A549 (cell line): Measurements from ENCODE around the gene SYNPO2. TPM values are rescaled to one million over a fixed set of nuclear protein-coding genes. Genes with fewer than 3 reads are reported as not detected.

ENCODE experiments used
- ATAC-seq, 2 experiments: fragments of 200-7000 bp in 1 of 2; fragments of >200 bp in 1 of 2; cut with Nextera tagmentation in 1 of 2; cut with Tn5 transposase in 1 of 2; 3 replicates each; pipeline versions ENCODE4 v1.8.0 to v1.9.1; 2018 to 2020; ENCODE audit warnings: mild to moderate bottlenecking in 1 of 2, moderate library complexity in 1 of 2
- CTCF ChIA-PET: fragments of 300-600 bp; sonication (Branson Sonifier 250); formaldehyde crosslinking; extraction: SDS; loops from one replicate; lab custom pipeline; 2021; ENCODE audit warnings: antibody characterized with exemption, inconsistent platforms; lab: Yijun Ruan, JAX
- POLR2A ChIA-PET: fragments of 350-600 bp; formaldehyde crosslinking; extraction: SDS; loops from one replicate; lab custom pipeline; 2021; ENCODE audit warnings: antibody characterized with exemption, inconsistent platforms; lab: Yijun Ruan, JAX
- DNase-seq, 2 experiments: peaks; one replicate each; pipeline versions ENCODE4 v3.0.0 to v3.0.0-alpha.2; 2011 to 2016; ENCODE audit warnings: low read depth in 1 of 2, low spot score in 1 of 2
- FAIRE-seq: peaks from 2 replicates; lab custom pipeline; 2011; peaks lifted over from hg19 to GRCh38; lab: Jason Lieb, UNC
- H3K27ac ChIP-seq, 2 experiments: fragments of >200 bp; sonication (Bioruptor Twin); formaldehyde crosslinking; 3 replicates each; pipeline ENCODE4 v1.5.1; 2016 to 2017
- H3K4me1 ChIP-seq: fragments of >200 bp; sonication (Bioruptor Twin); formaldehyde crosslinking; 3 replicates; pipeline ENCODE4 v1.6.1; 2016
- H3K4me2 ChIP-seq: fragments of >200 bp; sonication (Bioruptor Twin); formaldehyde crosslinking; 3 replicates; pipeline ENCODE4 v1.6.1; 2016
- H3K4me3 ChIP-seq: fragments of >200 bp; sonication (Bioruptor Twin); formaldehyde crosslinking; 3 replicates; pipeline ENCODE4 v1.5.1; 2016
- H3K9me3 ChIP-seq: fragments of >200 bp; sonication (Bioruptor Twin); formaldehyde crosslinking; 3 replicates; pipeline ENCODE4 v1.6.1; 2016
- ATOH8 ChIP-seq: fragments of 250-450 bp; sonication (Bioruptor Pico); IDR thresholded peaks from 2 replicates; pipeline ENCODE4 v1.5.0; 2020; ENCODE audit warnings: low read depth, mild to moderate bottlenecking, moderate library complexity
- BCL3 ChIP-seq: fragments of >200 bp; sonication (Bioruptor Twin); formaldehyde crosslinking; IDR thresholded peaks from 3 replicates; pipeline ENCODE4 v1.6.1; 2016
- CEBPB ChIP-seq, 2 experiments: fragments of >200 bp in 1 of 2; sonication (Bioruptor Twin) in 1 of 2; formaldehyde crosslinking in 1 of 2; IDR thresholded peaks; 2 replicates each; pipeline ENCODE4 v1.6.1; 2012 to 2016
- CHD4 ChIP-seq: fragments of 200-600 bp; sonication (generic); IDR thresholded peaks from 2 replicates; pipeline ENCODE4 v1.6.1; 2016; ENCODE audit warnings: antibody characterized with exemption, mild to moderate bottlenecking, borderline replicate concordance
- E2F6 ChIP-seq: IDR thresholded peaks from 2 replicates; pipeline ENCODE4 v1.6.1; 2012; ENCODE audit warnings: low read depth, borderline replicate concordance
- EHMT2 ChIP-seq: fragments of 200-600 bp; sonication (generic); IDR thresholded peaks from 2 replicates; pipeline ENCODE4 v1.6.1; 2016; ENCODE audit warnings: antibody characterized with exemption, low read depth, mild to moderate bottlenecking, moderate library complexity
- ELK1 ChIP-seq: fragments of 150-350 bp; IDR thresholded peaks from 2 replicates; pipeline ENCODE4 v1.6.1; 2014; ENCODE audit warnings: low read depth, mild to moderate bottlenecking, low read length
- EP300 ChIP-seq, 2 experiments: fragments of >200 bp; sonication (Bioruptor Twin); formaldehyde crosslinking; IDR thresholded peaks; 2 replicates in 1 of 2; 3 replicates in 1 of 2; pipeline ENCODE4 v1.6.1; 2016 to 2017
- FOXS1 ChIP-seq: fragments of 250-450 bp; sonication (Bioruptor Pico); IDR thresholded peaks from 2 replicates; pipeline ENCODE4 v1.5.0; 2020; ENCODE audit warnings: mild to moderate bottlenecking, moderate library complexity
- HEYL ChIP-seq: fragments of 250-450 bp; sonication (Bioruptor Pico); IDR thresholded peaks from 2 replicates; pipeline ENCODE4 v1.8.0; 2021; ENCODE audit warnings: mild to moderate bottlenecking, moderate library complexity
- JUNB ChIP-seq: fragments of >200 bp; sonication (Bioruptor Twin); formaldehyde crosslinking; IDR thresholded peaks from 2 replicates; pipeline ENCODE4 v1.6.1; 2016
- KDM1A ChIP-seq: fragments of 200-600 bp; sonication (generic); IDR thresholded peaks from 2 replicates; pipeline ENCODE4 v1.6.1; 2016; ENCODE audit warnings: low read depth, mild to moderate bottlenecking
- MAFK ChIP-seq: fragments of 450-650 bp; IDR thresholded peaks from 2 replicates; pipeline ENCODE4 v1.6.1; 2014; ENCODE audit not compliant: partially characterized antibody
- RARB ChIP-seq: fragments of 250-450 bp; sonication (Bioruptor Pico); IDR thresholded peaks from 2 replicates; pipeline ENCODE4 v1.8.0; 2021; ENCODE audit warnings: mild to moderate bottlenecking, moderate library complexity
- RNF2 ChIP-seq: fragments of 200-600 bp; sonication (generic); IDR thresholded peaks from 2 replicates; pipeline ENCODE4 v1.6.1; 2016; ENCODE audit warnings: low read depth, mild to moderate bottlenecking, antibody characterized with exemption, moderate library complexity, borderline replicate concordance
- SMC3 ChIP-seq: fragments of >200 bp; sonication (Bioruptor Twin); formaldehyde crosslinking; IDR thresholded peaks from 3 replicates; pipeline ENCODE4 v1.6.1; 2018; ENCODE audit warnings: inconsistent platforms
- SREBF2 ChIP-seq: fragments of 450-650 bp; IDR thresholded peaks from 2 replicates; pipeline ENCODE4 v1.6.1; 2014; ENCODE audit warnings: mild to moderate bottlenecking, moderate library complexity
- TFCP2L1 ChIP-seq: fragments of 250-450 bp; sonication (Bioruptor Pico); IDR thresholded peaks from 2 replicates; pipeline ENCODE4 v1.5.0; 2021; ENCODE audit warnings: mild to moderate bottlenecking
- TP53 ChIP-seq: fragments of 250-450 bp; sonication (Bioruptor Pico); IDR thresholded peaks from 2 replicates; pipeline ENCODE4 v1.5.0; 2021; ENCODE audit warnings: mild to moderate bottlenecking, moderate library complexity
- USF2 ChIP-seq: fragments of 450-650 bp; IDR thresholded peaks from 2 replicates; pipeline ENCODE4 v1.6.1; 2014; ENCODE audit warnings: antibody characterized with exemption
- ZC3H11A ChIP-seq: fragments of 450-650 bp; IDR thresholded peaks from 2 replicates; pipeline ENCODE4 v1.6.1; 2014; ENCODE audit warnings: antibody characterized with exemption, mild to moderate bottlenecking
- ZFP36 ChIP-seq: fragments of 450-650 bp; IDR thresholded peaks from 2 replicates; pipeline ENCODE4 v1.6.1; 2014; ENCODE audit warnings: borderline replicate concordance; ENCODE audit not compliant: partially characterized antibody
- ZNF302 ChIP-seq: fragments of 250-450 bp; sonication (Bioruptor Pico); IDR thresholded peaks from 2 replicates; pipeline ENCODE4 v1.9.0; 2021; ENCODE audit warnings: inconsistent platforms, mild to moderate bottlenecking, moderate library complexity
- ZSCAN20 ChIP-seq: fragments of 250-450 bp; sonication (Bioruptor Pico); IDR thresholded peaks from 2 replicates; pipeline ENCODE4 v1.8.0; 2022; ENCODE audit warnings: mild to moderate bottlenecking, moderate library complexity
- WGBS: methylation state at CpG from one replicate; pipeline ENCODE4 v1.1.6; 2017; ENCODE audit errors: missing lambda C conversion rate; 5-methylcytosine and 5-hydroxymethylcytosine counted together
- polyA plus RNA-seq, 4 experiments: library from polyadenylated mRNA; depleted of rRNA in 3 of 4; stranded (reverse); fragments of >200 nt; fragmentation: RNase III in 1 of 4; extraction: RNeasy Plus Mini Kit Qiagen cat#74134 plus additional on column Dnase treatment in 1 of 4; gene quantifications; 2 replicates in 3 of 4; 3 replicates in 1 of 4; pipeline ENCODE4 v1.2.3, GENCODE V29; 2011 to 2017

SYNPO2 gene
- polyA plus RNA-seq, 2 of the 4 experiments (the other 2 are of a cell fraction) = 2.5 to 8.8 TPM

- TF ChIP-seq ZNF302 (CRISPR knock-in tag) (no peak), CHD4 (no peak), BCL3 (no peak), ZSCAN20 (CRISPR knock-in tag) (no peak), ZC3H11A (no peak), E2F6 (no peak), TFCP2L1 (CRISPR knock-in tag) (no peak), KDM1A (no peak), EHMT2 (no peak), CEBPB (IDR thresholded peaks at IDR 0.05) (no peak), RNF2 (no peak), TP53 (CRISPR knock-in tag) (no peak), MAFK (no peak), SREBF2 (no peak), ATOH8 (no peak), ZFP36 (no peak)
- ChIA-PET POLR2A (no interaction called here), CTCF (interaction anchor here (1.3 to 1.6 kb wide), 2 partner anchors 19 to 21 kb away, joined by 4 to 5 read pairs; partner anchors contain the start of gene SYNPO2)
- H3K4me3 ChIP-seq = no peak overlapping the region
- no peaks in the 10 kb centered on the region for H3K4me1 ChIP-seq
- 79% methylated on average over 2 of the region's 2 CpGs for WGBS
- no peak overlapping the region for H3K27ac ChIP-seq
- FAIRE-seq (no peak), DNase-seq (no peak), ATAC-seq (no peak)
- H3K4me2 ChIP-seq = no peak overlapping the region
- H3K9me3 ChIP-seq = no peaks in the 10 kb centered on the region
These were observed 18.8 kb upstream of the SYNPO2 start for GRCh38 chr4:118869808-118870342.

GRCh38 chr4:118872181-118872580 is 16.5 kb upstream of the SYNPO2 start:
- ChIA-PET CTCF (interaction anchor here (0.9 to 1.4 kb wide), 2 partner anchors 18 to 100 kb away, joined by 4 to 5 read pairs; no protein-coding TSS in a partner anchor), POLR2A (no interaction called here)
- no peak overlapping the region for H3K27ac ChIP-seq
- H3K4me3 ChIP-seq = no peak overlapping the region
- DNase-seq (no peak), ATAC-seq (no peak), FAIRE-seq (no peak)
- no peaks in the 10 kb centered on the region for H3K4me1 ChIP-seq
- no peaks in the 10 kb centered on the region for H3K9me3 ChIP-seq
- WGBS = 33% methylated on average over 4 of the region's 4 CpGs
- no peak overlapping the region for H3K4me2 ChIP-seq
- TF ChIP-seq ELK1 (no peak), RARB (CRISPR knock-in tag) (no peak), TFCP2L1 (CRISPR knock-in tag) (no peak), USF2 (no peak), EP300 (IDR thresholded peaks at IDR 0.05) (no peak), SMC3 (no peak), MAFK (no peak), JUNB (no peak), HEYL (no peak), ZNF302 (CRISPR knock-in tag) (no peak), FOXS1 (CRISPR knock-in tag) (no peak)
